ENCODE data around the gene ACOT6.
"Not testable (repeated sequence)": the region's sequence is repeated elsewhere in the genome, so short reads cannot be mapped to it uniquely, and the experiment has no call there.

ACOT6 gene

DNA sequence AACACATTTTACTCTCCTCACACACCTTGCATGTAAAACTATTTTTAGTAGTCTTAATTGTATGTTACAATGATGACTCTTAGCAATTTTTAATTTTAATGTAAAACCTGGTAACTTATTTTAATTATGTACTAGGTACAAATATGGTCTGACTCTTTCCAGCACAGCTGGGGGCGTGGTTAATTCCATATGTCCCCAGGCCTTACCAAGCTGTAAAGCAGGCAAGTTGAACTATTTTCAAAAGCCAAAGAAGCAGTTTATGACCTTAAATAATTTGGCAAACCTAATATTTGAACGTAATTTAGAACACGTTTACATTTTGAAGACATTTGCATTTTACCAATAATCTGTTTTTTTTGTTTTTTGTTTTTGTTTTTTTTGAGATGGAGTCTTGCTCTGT lies 9.3 kb upstream of the ACOT6 start:
- DNase-seq = no peak

GRCh38 chr14:73606271-73606670 lies 6.0 kb upstream of the ACOT6 start:
- no peak for DNase-seq

DNA sequence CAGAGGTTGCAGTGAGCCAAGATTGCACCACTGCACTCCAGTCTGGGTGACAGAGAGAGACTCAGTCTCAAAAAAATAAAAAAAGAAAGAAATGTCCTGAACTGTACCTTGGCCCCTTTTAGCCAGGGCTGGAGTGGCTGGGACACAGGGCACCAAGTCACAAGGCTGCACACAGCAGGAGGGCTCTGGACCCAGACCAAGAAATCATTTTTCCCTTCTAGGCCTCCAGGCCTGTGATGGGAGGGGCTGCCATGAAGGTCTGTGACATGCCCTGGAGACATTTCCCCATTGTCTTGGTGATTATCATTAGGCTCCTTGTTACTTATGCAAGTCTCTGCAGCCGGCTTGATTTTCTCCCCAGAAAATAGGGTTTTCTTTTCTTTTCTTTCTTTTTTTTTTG lies 5.1 kb upstream of the ACOT6 start:
- no peak for DNase-seq

DNA sequence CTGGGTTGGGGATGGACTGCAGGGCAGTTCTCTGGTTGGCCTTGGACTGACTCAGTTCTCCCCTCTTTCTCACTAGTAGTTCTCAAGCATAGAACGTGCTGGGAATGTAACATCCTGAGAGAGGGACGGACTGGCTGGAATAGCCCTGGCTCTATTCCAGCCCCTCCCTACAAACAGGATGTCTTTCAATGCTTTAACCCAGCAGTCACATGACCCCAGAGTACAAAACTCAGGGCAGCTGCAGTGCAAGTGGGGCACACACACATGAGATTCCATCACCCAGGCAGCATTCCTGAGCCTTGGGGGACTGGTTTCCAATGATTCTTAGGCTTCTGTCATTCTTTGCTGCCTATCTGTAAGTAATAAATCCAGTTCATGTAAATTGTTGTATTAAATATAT lies 1.6 kb upstream of the ACOT6 start:
- no peak for DNase-seq

- DNase-seq = peak; percentile 30
These were observed 698 bp downstream of the ACOT6 start for GRCh38 chr14:73613046-73613383.

DNA sequence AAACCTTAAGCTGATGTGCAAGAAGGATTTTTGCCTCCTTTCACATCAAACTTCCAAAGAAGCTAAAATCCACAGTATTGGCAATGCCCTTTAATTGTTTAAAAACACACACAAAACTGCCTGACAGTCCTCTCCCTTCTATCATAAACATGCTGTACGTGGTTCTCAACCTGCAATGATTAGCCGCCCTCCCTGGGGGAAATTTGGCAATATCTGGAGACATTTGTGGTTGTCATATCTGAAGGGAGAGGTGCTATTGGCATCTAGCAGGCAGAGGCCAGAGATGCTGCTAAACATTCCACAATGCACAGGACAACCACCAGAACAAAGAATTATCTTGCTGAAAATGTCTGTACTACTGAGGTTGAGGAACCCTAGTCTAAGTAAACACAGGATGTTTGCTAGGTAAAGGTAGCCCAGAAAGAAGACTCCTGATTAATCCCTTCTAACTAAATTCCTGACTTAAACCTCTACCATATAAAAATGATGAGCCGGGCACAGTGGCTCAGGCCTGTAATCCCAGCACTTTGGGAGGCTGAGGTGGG lies 1.2 kb downstream of the ACOT6 start:
- no peak for DNase-seq

- no peak for DNase-seq
These were observed 4.5 kb downstream of the ACOT6 start for GRCh38 chr14:73616831-73617230.

GRCh38 chr14:73619524-73619923 lies 7.2 kb downstream of the ACOT6 start:
- DNase-seq = no peak

GRCh38 chr14:73620268-73620667 lies 8.0 kb downstream of the ACOT6 start:
- no peak for DNase-seq

GRCh38 chr14:73623504-73624054 lies 11.3 kb downstream of the ACOT6 start:
- no peak for DNase-seq

GRCh38 chr14:73625706-73626105 lies 13.4 kb downstream of the ACOT6 start:
- no peak for DNase-seq

DNA sequence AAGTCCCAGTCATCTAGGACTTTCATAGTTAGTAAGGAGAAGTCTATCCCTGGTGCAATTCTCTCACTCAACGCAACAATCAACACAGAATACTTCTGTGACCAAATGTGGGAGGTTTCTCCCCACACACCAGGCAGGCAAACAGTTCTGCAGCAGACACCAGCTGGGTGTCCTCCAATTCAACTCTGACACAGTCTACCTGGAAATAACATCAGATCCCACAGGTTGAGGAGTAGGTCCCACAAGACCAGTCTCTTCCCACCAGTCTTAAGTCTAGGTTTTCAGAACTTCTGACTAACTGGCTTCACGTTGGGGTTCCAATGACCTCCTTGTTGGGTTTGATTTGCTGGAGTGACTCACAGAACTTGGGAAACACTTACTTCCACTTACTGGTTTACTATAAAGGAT lies 14.8 kb downstream of the ACOT6 start:
- no peak for DNase-seq

DNA sequence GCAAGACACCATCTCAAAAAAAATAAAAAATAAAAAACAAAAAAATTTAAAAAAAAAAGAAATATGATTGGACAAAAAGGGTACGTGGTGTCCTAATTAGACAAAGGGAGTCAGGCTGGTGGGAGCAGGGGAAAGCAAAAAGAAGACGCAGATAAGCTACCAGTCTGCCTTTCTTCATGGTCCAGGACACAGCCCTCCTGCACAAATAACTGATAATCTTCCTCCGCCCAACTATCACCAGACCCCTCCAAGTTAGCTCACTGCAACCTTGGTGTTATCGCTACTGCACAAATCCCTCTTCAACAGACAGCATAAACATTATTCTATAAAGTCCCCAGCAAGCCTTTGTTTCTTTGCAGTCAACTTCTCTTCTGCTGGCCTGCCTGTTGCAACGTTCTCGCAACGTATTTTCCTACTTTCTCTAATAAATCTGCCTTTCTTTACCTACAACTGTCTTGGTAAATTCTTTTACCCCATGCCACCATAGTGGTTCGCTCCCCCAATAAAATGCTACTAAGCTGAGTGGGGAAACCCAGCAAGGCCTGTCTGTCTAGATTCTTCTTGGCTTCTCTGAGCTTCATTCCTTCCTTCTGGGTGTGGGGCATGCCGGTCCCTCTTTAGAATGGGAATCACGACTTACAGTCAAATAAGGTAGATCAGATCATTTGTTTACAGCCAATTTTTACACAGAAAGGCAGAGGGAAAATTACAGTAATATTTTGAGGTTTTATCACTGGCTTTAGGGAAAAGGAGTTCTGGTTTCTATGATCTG lies 17.9 kb downstream of the ACOT6 start:
- DNase-seq = no peak

- DNase-seq = peak; percentile 74
These were observed 21.0 kb downstream of the ACOT6 start for GRCh38 chr14:73633116-73634010.

- peak; percentile 64 for DNase-seq
These were observed 21.9 kb downstream of the ACOT6 start for GRCh38 chr14:73634011-73634833.

GRCh38 chr14:73636355-73636754 lies 24.0 kb downstream of the ACOT6 start:
- not testable (repeated sequence) for DNase-seq

DNA sequence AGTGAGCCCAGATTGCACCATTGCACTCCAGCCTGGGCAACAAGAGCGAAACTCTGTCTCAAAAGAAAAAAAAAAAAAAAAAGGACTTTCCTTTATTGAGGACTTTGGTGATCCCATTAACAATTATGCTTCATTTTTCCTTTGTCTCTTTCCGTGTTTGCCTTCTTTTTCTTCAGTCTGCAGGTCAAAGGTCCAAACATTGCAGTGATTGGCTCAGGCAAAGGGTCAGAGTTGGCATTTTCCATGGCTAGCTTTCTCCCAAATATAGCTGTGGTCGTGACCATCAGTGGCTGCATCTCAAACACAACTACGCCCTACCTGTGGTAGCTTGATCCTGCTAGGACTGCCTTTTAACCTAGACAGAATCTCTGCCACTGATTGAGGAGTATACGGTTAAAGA lies 25.5 kb downstream of the ACOT6 start:
- no peak for DNase-seq

GRCh38 chr14:73640796-73641365 lies 28.6 kb downstream of the ACOT6 start:
- DNase-seq = no peak

DNA sequence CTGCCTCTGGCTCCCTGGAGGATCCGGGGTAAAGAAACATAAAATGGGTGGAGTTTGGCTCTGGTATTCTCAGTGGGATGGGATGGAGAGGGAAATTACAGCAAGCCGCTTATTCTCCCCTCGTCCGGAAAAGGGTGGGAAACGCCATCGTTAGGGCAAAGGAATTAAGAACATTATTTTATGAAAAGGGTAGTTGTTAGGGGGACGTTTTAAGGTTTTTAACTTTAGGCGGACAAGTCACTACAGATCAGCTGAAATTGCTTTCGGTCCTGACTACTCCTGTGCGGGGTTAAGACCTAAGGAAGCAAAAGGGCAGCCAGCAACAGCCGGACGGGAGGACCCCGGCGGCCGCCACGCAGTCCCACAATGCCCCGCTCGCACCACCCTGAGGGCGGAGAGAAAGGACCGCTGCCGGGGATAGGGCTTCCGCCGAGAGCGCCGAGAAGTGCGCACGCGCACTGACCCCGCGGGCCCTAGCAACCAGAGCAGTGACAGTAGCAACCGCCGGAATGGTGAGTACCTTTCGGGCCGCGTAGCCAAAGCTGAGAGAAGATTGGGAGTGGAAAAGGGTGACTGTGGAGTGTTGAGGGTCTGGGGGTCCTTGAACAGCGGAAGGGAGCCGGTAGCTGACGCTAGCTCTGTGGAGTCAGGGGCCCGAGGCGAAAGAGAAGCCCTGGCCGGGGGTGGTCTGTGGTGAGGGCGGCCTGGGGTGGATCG lies 32.4 kb downstream of the ACOT6 start, which contains the start of gene DNAL1:
DNAL1 (plus strand) TSS at position 456 of the 717 bp plus-strand sequence; CDS start at position 510, 54 bp downstream.
- DNase-seq = peak; percentile 96

DNA sequence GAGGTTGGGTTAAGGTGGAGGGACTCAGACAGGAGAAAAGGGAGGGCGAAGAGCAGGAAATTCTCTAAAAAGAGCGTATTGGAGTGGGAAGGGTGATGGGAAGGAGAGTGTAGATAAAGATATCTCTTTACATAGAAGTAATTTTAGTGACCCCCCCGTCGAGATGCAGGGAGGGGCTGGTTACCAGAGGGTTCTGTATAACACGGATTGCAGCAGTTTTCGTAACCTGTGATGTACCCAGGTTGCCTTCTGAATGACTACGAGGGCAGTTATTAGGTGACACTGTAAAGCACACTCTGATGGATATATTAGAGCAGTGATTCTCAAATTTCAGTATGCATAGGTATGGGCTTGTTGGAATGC lies 32.9 kb downstream of the ACOT6 start:
- no peak for DNase-seq

- DNase-seq = no peak
These were observed 38.7 kb downstream of the ACOT6 start for GRCh38 chr14:73651005-73651404.

DNA sequence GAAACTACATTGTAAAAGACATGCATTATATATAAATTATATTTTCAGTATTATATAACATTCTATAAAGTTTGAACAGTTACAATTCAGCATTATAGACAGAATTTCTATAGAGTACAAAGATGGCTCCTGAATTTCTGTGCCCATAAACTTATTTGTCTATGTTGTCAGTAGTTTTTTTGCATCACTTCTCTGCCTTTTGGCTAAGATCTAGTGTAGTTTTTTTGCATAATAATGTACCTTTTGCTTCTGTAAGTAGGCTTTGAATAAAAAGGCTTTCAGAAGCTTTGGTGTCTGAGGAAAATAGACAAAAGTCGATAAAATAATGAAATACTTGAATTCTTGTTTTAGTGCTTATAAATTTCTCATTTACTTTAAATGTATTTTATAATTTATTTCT lies 43.5 kb downstream of the ACOT6 start:
- no peak for DNase-seq
